ENCODE measurements around the gene SERINC5.
"Not testable (repeated sequence)": the region's sequence is repeated elsewhere in the genome, so short reads cannot be mapped to it uniquely, and the experiment has no call there.

SERINC5 gene

GRCh38 chr5:80204808-80205614, 50.8 kb downstream of the SERINC5 start:
- DNase-seq (ENCODE audit: insufficient read length, low spot score) (no peak), FAIRE-seq (no peak)

- FAIRE-seq: not testable (repeated sequence)
Measured at GRCh38 chr5:80201763-80202162, 54.1 kb downstream of the SERINC5 start.

GRCh38 chr5:80198920-80199319, 56.9 kb downstream of the SERINC5 start:
- DNase-seq (ENCODE audit: insufficient read length, low spot score) (no peak), FAIRE-seq (no peak)

More at GRCh38 chr5:80201763-80202162, 54.1 kb downstream of the SERINC5 start:
- not testable (repeated sequence) for DNase-seq (ENCODE audit: insufficient read length, low spot score)

GRCh38 chr5:80198399-80198798, 57.4 kb downstream of the SERINC5 start:
- DNase-seq (ENCODE audit: insufficient read length, low spot score) (no peak), FAIRE-seq (no peak)

GRCh38 chr5:80195837-80196400, 59.9 kb downstream of the SERINC5 start:
- FAIRE-seq (no peak), DNase-seq (ENCODE audit: insufficient read length, low spot score) (no peak)

GRCh38 chr5:80194468-80194867, 61.4 kb downstream of the SERINC5 start:
- FAIRE-seq: no peak

GRCh38 chr5:80193401-80193800, 62.4 kb downstream of the SERINC5 start:
- FAIRE-seq (no peak), DNase-seq (ENCODE audit: insufficient read length, low spot score) (no peak)

More at GRCh38 chr5:80194468-80194867, 61.4 kb downstream of the SERINC5 start:
- DNase-seq (ENCODE audit: insufficient read length, low spot score): no peak

GRCh38 chr5:80192507-80193241, 63.2 kb downstream of the SERINC5 start:
- DNase-seq (ENCODE audit: insufficient read length, low spot score) (no peak), FAIRE-seq (no peak)

GRCh38 chr5:80191991-80192398, 63.9 kb downstream of the SERINC5 start:
- FAIRE-seq (no peak), DNase-seq (ENCODE audit: insufficient read length, low spot score) (no peak)

- no peak for DNase-seq (ENCODE audit: insufficient read length, low spot score)
- FAIRE-seq: no peak
Measured at GRCh38 chr5:80191397-80191796, 64.5 kb downstream of the SERINC5 start.

GRCh38 chr5:80190960-80191359, 64.9 kb downstream of the SERINC5 start:
- DNase-seq (ENCODE audit: insufficient read length, low spot score) (no peak), FAIRE-seq (no peak)

- DNase-seq (ENCODE audit: insufficient read length, low spot score) (no peak), FAIRE-seq (no peak)
Measured at GRCh38 chr5:80189701-80190100, 66.1 kb downstream of the SERINC5 start.

GRCh38 chr5:80189201-80189600, 66.6 kb downstream of the SERINC5 start:
- FAIRE-seq (no peak), DNase-seq (ENCODE audit: insufficient read length, low spot score) (no peak)

GRCh38 chr5:80187421-80188090, 68.3 kb downstream of the SERINC5 start:
- FAIRE-seq (no peak), DNase-seq (ENCODE audit: insufficient read length, low spot score) (no peak)

GRCh38 chr5:80185535-80185934, 70.3 kb downstream of the SERINC5 start:
- DNase-seq (ENCODE audit: insufficient read length, low spot score); FAIRE-seq: not testable (repeated sequence)

- no peak for FAIRE-seq
- no peak for DNase-seq (ENCODE audit: insufficient read length, low spot score)
Measured at GRCh38 chr5:80185095-80185494, 70.8 kb downstream of the SERINC5 start.

GRCh38 chr5:80184235-80185023, 71.4 kb downstream of the SERINC5 start:
- no peak for FAIRE-seq
- DNase-seq (ENCODE audit: insufficient read length, low spot score): no peak

- DNase-seq (ENCODE audit: insufficient read length, low spot score); FAIRE-seq: not testable (repeated sequence)
Measured at GRCh38 chr5:80183728-80184234, 72.1 kb downstream of the SERINC5 start.

GRCh38 chr5:80182809-80183580, 72.9 kb downstream of the SERINC5 start:
- DNase-seq (ENCODE audit: insufficient read length, low spot score) (no peak), FAIRE-seq (no peak)

Data from GM19239 (cell line).